HL-60/S4 treated with phorbol 12-myristate 13-acetate at 8.2 ng/mL for 4 days and 3 days (cell line): ENCODE results near the gene DTX4.

Source experiments
- in situ Hi-C: fragments of 300-500 bp; cut with MboI; formaldehyde crosslinking; loops from 2 replicates; pipeline ENCODE4 v1.15.0; 2022; ENCODE audit warnings: low sequenced_read_pairs

DTX4 gene

GRCh38 chr11:59189986-59190385 is 18.1 kb downstream of the DTX4 start:
- in situ Hi-C loops, result no loop called here

GRCh38 chr11:59191095-59191494 is 19.2 kb downstream of the DTX4 start:
- in situ Hi-C loops, result no loop called here

- in situ Hi-C loops, result no loop called here
These were observed 20.0 kb downstream of the DTX4 start for GRCh38 chr11:59191890-59192289.

- in situ Hi-C loops, result no loop called here
These were observed 20.6 kb downstream of the DTX4 start for GRCh38 chr11:59192446-59193020.

GRCh38 chr11:59193587-59194130 is 21.7 kb downstream of the DTX4 start:
- in situ Hi-C loops, result no loop called here

GRCh38 chr11:59195586-59195985 is 23.7 kb downstream of the DTX4 start:
- in situ Hi-C loops, result no loop called here

GRCh38 chr11:59196777-59197176 is 24.8 kb downstream of the DTX4 start:
- in situ Hi-C loops, result no loop called here

- in situ Hi-C loops, result no loop called here
These were observed 26.1 kb downstream of the DTX4 start for GRCh38 chr11:59197991-59198390.

- in situ Hi-C loops, result no loop called here
These were observed 26.8 kb downstream of the DTX4 start for GRCh38 chr11:59198726-59199125.

GRCh38 chr11:59199546-59200422 is 27.9 kb downstream of the DTX4 start:
- in situ Hi-C loops, result loop anchor here (25.0 kb wide), 1 partner anchor 87 kb away; the partner anchor contains the start of gene FAM111B

- in situ Hi-C loops, result loop anchor here (25.0 kb wide), 1 partner anchor 88 kb away; the partner anchor contains the start of gene FAM111B
These were observed 28.5 kb downstream of the DTX4 start for GRCh38 chr11:59200423-59200746.

GRCh38 chr11:59201353-59201752 is 29.4 kb downstream of the DTX4 start:
- in situ Hi-C loops, result loop anchor here (25.0 kb wide), 1 partner anchor 89 kb away; the partner anchor contains the start of gene FAM111B

- in situ Hi-C loops, result loop anchor here (25.0 kb wide), 1 partner anchor 92 kb away; the partner anchor contains the start of gene FAM111B
These were observed 32.8 kb downstream of the DTX4 start for GRCh38 chr11:59204746-59205145.

GRCh38 chr11:59205648-59206047 is 33.7 kb downstream of the DTX4 start:
- in situ Hi-C loops, result loop anchor here (25.0 kb wide), 1 partner anchor 93 kb away; the partner anchor contains the start of gene FAM111B

- in situ Hi-C loops, result loop anchor here (25.0 kb wide), 1 partner anchor 94 kb away; the partner anchor contains the start of gene FAM111B
These were observed 34.7 kb downstream of the DTX4 start for GRCh38 chr11:59206635-59207034.

- in situ Hi-C loops, result loop anchor here (25.0 kb wide), 1 partner anchor 96 kb away; the partner anchor contains the start of gene FAM111B
These were observed 36.1 kb downstream of the DTX4 start for GRCh38 chr11:59207988-59208451.

- in situ Hi-C loops, result loop anchor here (25.0 kb wide), 1 partner anchor 97 kb away; the partner anchor contains the start of gene FAM111B
These were observed 37.0 kb downstream of the DTX4 start for GRCh38 chr11:59208956-59209355.

GRCh38 chr11:59212222-59212621 is 40.3 kb downstream of the DTX4 start:
- in situ Hi-C loops, result loop anchor here (25.0 kb wide), 1 partner anchor 100 kb away; the partner anchor contains the start of gene FAM111B

GRCh38 chr11:59212744-59213631 is 41.1 kb downstream of the DTX4 start, which contains the start of gene MPEG1:
TSS of gene MPEG1 (minus strand) at chr11:59212927. CDS start at chr11:59212865, 62 bp downstream.
- in situ Hi-C loops, result loop anchor here (25.0 kb wide), 1 partner anchor 101 kb away; the partner anchor contains the start of gene FAM111B
